ENCODE results near the gene ARHGEF28.

- no peak for TF ChIP-seq EZH2 (IDR thresholded peaks at IDR 0.05; ENCODE audit: insufficient read depth, low read length)
- TF ChIP-seq CTCF (IDR thresholded peaks at IDR 0.05; ENCODE audit: insufficient read depth, low read depth, low read length), result no peak
Observed at GRCh38 chr5:73719632-73720031, 93.6 kb downstream of the ARHGEF28 start.
